GM12891 (cell line): ENCODE measurements around the gene DHX35.

ENCODE experiments used
- PAX5 ChIP-seq: IDR thresholded peaks from 2 replicates; pipeline ENCODE4 v1.6.1; 2011; ENCODE audit warnings: low read length, moderate library complexity, mild to moderate bottlenecking; ENCODE audit not compliant: insufficient read depth, severe bottlenecking
- POLR2A ChIP-seq: IDR thresholded peaks from 2 replicates; pipeline ENCODE4 v1.6.1; 2011; ENCODE audit warnings: low read depth, low read length, control low read depth
- POLR2AphosphoS5 ChIP-seq: IDR thresholded peaks from 2 replicates; pipeline ENCODE4 v1.6.1; 2011; ENCODE audit warnings: low read depth, low read length, control low read depth
- TAF1 ChIP-seq: IDR thresholded peaks from 2 replicates; pipeline ENCODE4 v1.6.1; 2011; ENCODE audit warnings: low read depth, low read length, control low read depth

GRCh38 chr20:39070484-39071231 is 108.5 kb downstream of the DHX35 start:
- TF ChIP-seq POLR2AphosphoS5 = no peak
- no peak for TF ChIP-seq POLR2A
- no peak for TF ChIP-seq PAX5
- no peak for TF ChIP-seq TAF1
